HepG2 (cell line): ENCODE measurements around the gene LPCAT4.
"Not testable (repeated sequence)": the region's sequence is repeated elsewhere in the genome, so short reads cannot be mapped to it uniquely, and the experiment has no call there.

Experiments
- NR2F2 ChIP-seq: IDR thresholded peaks from 2 replicates; pipeline ENCODE4 v1.6.1; 2012; ENCODE audit warnings: low read depth, inconsistent platforms, borderline replicate concordance
- ZEB1 ChIP-seq: IDR thresholded peaks from 2 replicates; pipeline ENCODE4 v1.6.1; 2012; ENCODE audit warnings: mild to moderate bottlenecking, low read depth, inconsistent platforms; ENCODE audit not compliant: insufficient replicate concordance
- ZFP82 ChIP-seq: sonication (generic); formaldehyde crosslinking; IDR thresholded peaks from 2 replicates; pipeline ENCODE4 v1.5.1; 2020; ENCODE audit warnings: mild to moderate bottlenecking, missing genetic modification reagents, borderline replicate concordance
- ZNF232 ChIP-seq: sonication (generic); formaldehyde crosslinking; IDR thresholded peaks from 2 replicates; pipeline ENCODE4 v1.4.0; 2020; ENCODE audit warnings: missing genetic modification reagents, borderline replicate concordance
- ZNF264 ChIP-seq: sonication (generic); formaldehyde crosslinking; IDR thresholded peaks from 2 replicates; pipeline ENCODE4 v1.4.0; 2020; ENCODE audit warnings: missing genetic modification reagents
- ZNF326 ChIP-seq: sonication (generic); formaldehyde crosslinking; IDR thresholded peaks from 2 replicates; pipeline ENCODE4 v1.4.0; 2020; ENCODE audit warnings: missing genetic modification reagents, borderline replicate concordance
- ZNF792 ChIP-seq: IDR thresholded peaks from 2 replicates; pipeline ENCODE4 v1.6.1; 2016

- not testable (repeated sequence) for TF ChIP-seq NR2F2; ZNF264 (CRISPR knock-in tag); ZNF232 (CRISPR knock-in tag); ZEB1; ZNF326 (CRISPR knock-in tag); ZNF792; ZFP82
These were observed 8.5 kb upstream of the LPCAT4 start for GRCh38 chr15:34375541-34375940.
